ENCODE data around the gene CST9L.

Gene CST9L

GRCh38 chr20:23530937-23531567, 37.2 kb downstream of the CST9L start:
- TF ChIP-seq, protein P1, sequence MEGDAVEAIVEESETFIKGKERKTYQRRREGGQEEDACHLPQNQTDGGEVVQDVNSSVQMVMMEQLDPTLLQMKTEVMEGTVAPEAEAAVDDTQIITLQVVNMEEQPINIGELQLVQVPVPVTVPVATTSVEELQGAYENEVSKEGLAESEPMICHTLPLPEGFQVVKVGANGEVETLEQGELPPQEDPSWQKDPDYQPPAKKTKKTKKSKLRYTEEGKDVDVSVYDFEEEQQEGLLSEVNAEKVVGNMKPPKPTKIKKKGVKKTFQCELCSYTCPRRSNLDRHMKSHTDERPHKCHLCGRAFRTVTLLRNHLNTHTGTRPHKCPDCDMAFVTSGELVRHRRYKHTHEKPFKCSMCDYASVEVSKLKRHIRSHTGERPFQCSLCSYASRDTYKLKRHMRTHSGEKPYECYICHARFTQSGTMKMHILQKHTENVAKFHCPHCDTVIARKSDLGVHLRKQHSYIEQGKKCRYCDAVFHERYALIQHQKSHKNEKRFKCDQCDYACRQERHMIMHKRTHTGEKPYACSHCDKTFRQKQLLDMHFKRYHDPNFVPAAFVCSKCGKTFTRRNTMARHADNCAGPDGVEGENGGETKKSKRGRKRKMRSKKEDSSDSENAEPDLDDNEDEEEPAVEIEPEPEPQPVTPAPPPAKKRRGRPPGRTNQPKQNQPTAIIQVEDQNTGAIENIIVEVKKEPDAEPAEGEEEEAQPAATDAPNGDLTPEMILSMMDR (IDR thresholded peaks at IDR 0.05; ENCODE audit: control insufficient read depth, extremely low read depth, insufficient read depth), result no peak
- H3K4me3 ChIP-seq (ENCODE audit: low read depth, low read length), result no peak overlapping the region
- DNase-seq (ENCODE audit: low read depth), result no peak

DNA sequence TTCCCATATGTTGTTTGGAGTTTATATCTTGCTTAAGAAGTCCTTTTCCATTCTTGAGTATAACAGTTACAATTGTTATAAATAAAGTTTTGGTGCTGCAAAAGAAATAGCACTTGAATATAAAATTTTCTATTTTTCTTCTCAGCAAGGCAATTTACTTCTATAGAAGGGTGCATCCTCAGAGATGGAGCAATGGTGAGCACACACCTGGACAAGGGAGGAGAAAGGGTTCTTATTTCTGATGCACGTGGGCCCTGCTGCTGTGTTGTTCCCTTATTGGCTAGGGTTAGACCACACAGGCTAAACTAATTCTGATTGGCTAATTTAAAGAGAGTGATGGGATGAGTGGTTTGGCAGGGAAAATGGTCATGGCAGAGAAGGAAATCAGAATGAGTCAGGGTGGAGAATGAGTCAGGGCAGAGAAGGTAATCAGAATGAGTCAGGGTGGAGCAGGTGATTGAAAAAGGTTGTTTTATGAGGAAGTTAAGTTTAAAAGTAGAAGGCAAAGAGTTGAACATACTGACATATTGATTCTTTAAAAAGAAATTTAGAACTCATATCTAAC, 39.3 kb downstream of the CST9L start:
- no peak overlapping the region for H3K4me3 ChIP-seq (ENCODE audit: low read depth, low read length)
- DNase-seq (ENCODE audit: low read depth), result no peak
- TF ChIP-seq, protein P1 (IDR thresholded peaks at IDR 0.05; ENCODE audit: control insufficient read depth, extremely low read depth, insufficient read depth), result no peak

DNA sequence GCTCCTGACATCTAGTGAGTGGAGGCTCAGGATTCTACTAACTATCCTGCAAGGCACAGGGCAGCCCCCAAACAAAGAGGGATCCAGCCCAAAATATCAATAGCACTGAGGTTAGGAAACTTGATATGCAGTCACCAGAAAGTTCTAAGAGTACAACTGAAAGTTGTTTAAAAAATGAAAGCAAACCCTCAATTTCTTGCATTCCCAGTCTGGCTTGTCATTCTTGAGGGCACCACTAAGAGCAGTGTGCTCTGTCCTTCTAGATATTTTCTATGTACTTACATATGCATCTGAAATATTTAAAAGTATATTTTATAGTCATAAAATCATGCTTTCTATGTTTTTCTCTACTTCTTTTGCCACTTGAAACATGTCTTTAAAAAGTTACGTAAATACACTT, 41.4 kb downstream of the CST9L start:
- no peak overlapping the region for H3K4me3 ChIP-seq (ENCODE audit: low read depth, low read length)
- DNase-seq (ENCODE audit: low read depth), result no peak
- TF ChIP-seq, protein P1 (IDR thresholded peaks at IDR 0.05; ENCODE audit: control insufficient read depth, extremely low read depth, insufficient read depth), result no peak

DNA sequence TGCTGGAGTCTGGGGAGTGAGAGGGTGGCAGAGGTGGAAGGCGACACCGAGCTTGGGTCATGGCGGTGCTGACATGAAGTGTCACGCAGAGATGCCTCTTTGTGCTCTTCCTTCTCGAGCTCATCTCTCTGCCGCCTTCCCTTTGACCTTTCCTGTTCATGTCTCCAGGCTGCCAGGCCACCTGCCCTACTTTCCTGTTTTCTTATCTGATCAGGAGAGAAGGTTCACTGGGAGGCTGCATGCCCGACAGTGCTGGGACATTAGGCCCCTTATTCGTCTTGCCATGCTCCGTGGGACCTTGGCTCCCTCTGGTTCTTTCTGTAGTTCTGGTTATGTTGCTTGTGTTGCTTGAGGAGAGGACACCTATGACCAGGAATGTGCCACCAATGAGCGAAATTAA, 44.1 kb downstream of the CST9L start:
- DNase-seq (ENCODE audit: low read depth), result no peak
- TF ChIP-seq, protein P1 (IDR thresholded peaks at IDR 0.05; ENCODE audit: control insufficient read depth, extremely low read depth, insufficient read depth), result no peak

DNA sequence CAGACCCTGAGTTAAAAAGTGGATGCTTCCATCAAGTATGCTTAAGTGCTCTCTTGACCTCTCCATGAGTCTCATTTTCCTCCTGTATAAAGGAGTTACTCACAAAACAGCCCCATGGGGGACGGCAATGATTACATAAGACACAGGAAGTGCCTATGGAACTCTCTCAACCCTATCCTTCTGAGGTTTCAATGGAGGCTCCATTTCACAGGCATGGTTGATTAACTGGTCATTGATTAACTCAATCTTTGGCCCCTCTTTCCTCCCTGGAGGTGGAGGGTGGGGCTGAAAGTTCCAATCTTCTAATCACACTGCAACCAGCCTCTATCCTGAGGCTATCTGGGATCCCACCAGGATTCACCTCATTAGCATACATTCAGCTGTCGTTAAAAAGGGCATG, 48.1 kb downstream of the CST9L start:
- H3K4me3 ChIP-seq (ENCODE audit: low read depth, low read length), result no peak overlapping the region
- TF ChIP-seq, protein P1 (IDR thresholded peaks at IDR 0.05; ENCODE audit: control insufficient read depth, extremely low read depth, insufficient read depth), result no peak
- DNase-seq (ENCODE audit: low read depth), result no peak

More for the DNA sequence above, 44.1 kb downstream of the CST9L start:
- H3K4me3 ChIP-seq (ENCODE audit: low read depth, low read length), result no peak overlapping the region

DNA sequence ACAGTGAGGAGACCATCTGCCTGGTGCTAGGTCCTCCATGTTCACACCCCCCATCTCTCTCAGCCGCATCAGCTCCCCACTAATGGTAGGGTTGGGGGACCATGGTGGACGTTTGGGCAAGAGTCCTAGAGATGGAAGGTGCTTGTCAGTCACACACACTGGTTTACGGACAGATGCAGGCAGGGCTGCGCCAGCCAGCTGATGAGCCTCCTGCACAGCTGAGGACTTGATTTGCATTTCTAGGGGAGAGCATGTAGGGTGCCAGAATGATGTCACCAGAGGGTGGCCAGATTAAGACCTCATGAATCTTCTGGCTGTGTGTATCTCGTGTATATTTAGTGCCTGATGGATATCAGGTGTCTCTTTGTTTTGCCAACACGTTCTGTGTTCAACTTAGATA, 48.7 kb downstream of the CST9L start:
- H3K4me3 ChIP-seq (ENCODE audit: low read depth, low read length), result no peak overlapping the region
- DNase-seq (ENCODE audit: low read depth), result no peak
- TF ChIP-seq, protein P1 (IDR thresholded peaks at IDR 0.05; ENCODE audit: control insufficient read depth, extremely low read depth, insufficient read depth), result no peak

- TF ChIP-seq, protein P1 (IDR thresholded peaks at IDR 0.05; ENCODE audit: control insufficient read depth, extremely low read depth, insufficient read depth), result no peak
- DNase-seq (ENCODE audit: low read depth), result no peak
- no peak overlapping the region for H3K4me3 ChIP-seq (ENCODE audit: low read depth, low read length)
Observed at GRCh38 chr20:23517719-23518118, 50.6 kb downstream of the CST9L start.

Measured in LNCaP clone FGC (cell line).